GM19240 (cell line): ENCODE results near the gene TMEM201.
"Not testable (repeated sequence)": the region's sequence is repeated elsewhere in the genome, so short reads cannot be mapped to it uniquely, and the experiment has no call there.

Experiments used
- DNase-seq: peaks from one replicate; pipeline ENCODE4 v3.0.0; 2011; ENCODE audit warnings: low spot score; ENCODE audit not compliant: insufficient read length

TMEM201 gene

DNA sequence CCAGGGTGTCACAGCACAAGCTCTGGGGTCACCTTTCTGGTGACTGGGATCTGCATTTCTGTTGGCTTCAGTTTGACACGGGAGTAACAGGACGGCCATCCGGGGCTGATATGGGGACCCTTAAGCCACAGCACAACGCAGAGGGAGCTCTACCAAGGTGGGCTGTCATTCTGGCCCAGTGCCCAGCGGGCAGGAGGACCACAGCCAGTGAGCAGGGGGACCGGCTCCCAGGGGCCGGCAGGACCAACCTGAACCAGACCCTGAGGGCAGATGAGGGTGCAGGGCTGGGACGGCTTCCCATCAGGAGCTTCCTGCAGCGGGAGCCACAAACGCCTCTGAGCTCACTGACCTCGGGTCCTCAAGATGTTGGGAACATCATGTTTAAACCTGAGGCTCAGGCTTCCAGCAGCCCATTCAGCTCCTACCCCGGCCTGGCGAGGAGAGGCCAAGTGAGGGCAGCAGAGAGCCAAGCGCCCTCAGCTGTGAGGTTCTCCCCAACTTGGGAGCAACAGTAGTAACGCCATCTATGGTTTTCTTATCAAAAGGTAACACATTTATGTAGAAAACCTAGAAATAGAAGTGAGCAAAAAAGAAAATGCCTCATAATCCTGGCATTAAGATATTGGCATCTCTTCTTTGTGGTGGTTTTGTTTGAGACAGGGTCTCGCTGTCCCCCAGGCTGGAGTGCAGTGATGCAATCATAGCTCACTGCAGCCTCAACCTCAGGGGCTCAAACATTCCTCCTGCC is 26.8 kb downstream of the TMEM201 start:
- peak; percentile 69 for DNase-seq

GRCh38 chr1:9618909-9619679 is 30.4 kb downstream of the TMEM201 start:
- DNase-seq = no peak

DNA sequence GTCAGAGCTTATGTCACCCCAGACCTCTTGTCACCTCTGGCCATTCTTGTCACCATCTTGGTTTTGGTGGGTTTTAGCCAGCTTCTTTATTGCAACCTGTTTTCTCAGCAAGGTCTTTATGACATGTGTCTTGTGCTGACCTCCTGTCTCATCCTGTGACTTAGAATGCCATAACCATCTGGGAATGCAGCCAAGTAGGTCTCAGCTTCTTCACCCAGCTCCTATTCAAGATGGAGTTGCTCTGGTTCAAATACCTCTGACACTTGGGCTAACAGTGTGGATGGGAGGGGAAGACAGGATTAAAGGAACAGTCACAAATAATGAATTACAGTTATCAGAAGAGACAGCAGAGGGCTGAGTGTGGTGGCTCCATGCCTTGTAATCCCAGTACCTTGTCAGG is 32.3 kb downstream of the TMEM201 start:
- DNase-seq = no peak

DNA sequence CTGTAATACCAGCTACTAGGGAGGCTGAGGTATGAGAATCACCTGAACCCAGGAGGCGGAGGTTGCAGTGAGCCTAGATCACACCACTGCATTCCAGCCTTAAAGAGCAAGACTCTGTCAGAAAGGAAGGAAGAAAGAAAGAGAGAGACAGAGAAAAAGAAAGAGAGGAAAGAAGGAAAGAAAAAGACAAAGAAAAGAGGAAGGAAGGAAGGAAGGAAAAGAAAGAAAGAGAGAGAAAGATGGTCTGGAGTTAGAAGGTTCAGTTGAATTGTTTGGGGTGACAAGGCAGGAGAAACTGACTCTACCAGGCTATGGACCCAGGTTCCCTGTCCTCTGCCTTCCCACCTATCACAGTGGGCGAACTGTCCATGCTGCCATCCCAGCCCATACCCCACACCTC is 35.4 kb downstream of the TMEM201 start:
- no peak for DNase-seq

GRCh38 chr1:9625030-9625429 is 36.3 kb downstream of the TMEM201 start:
- not testable (repeated sequence) for DNase-seq

- peak; percentile 61 for DNase-seq
Observed at GRCh38 chr1:9626201-9626608, 37.5 kb downstream of the TMEM201 start.

- no peak for DNase-seq
Observed at GRCh38 chr1:9628541-9629444, 40.1 kb downstream of the TMEM201 start.

GRCh38 chr1:9629445-9630201 is 40.9 kb downstream of the TMEM201 start:
- peak; percentile 46 for DNase-seq

DNA sequence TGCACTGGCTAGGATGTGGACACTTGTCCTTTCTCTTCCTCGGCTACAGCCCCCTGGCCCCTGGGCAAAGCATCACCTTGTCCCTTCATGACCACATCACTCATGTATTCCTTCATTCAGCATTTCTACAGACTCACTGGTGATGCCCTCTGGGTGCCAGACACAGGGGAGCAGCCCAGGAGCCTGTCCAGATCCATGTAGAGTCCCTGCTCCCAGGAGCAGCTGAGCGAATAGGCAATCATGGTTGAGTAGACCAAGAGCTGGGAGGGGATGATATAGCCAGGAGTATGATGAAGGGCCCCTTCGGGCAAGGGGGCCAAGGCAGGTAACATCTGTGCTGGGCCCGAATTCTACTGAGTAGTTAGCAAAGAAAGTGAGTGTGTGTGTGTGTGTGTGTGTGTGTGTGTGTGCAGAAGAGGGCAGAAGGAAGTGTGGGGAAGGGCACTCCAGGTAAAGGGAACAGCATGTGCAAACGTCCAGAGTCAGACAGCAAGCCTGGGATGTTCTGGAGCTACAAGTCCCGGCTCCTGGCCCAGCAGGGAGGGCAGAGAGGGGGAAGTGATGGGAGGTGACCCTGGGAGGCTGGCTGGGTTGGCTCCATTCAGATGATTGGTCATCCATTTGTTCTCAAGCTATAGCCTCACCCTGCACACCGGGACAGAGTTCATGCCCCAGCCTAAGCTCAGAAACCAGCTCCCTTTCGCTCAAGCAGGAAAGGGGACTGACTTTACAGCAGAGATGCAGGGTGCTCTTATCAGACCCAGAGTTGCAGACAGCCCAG is 41.8 kb downstream of the TMEM201 start:
- no peak for DNase-seq

GRCh38 chr1:9631613-9632012 is 42.9 kb downstream of the TMEM201 start:
- DNase-seq = no peak

DNA sequence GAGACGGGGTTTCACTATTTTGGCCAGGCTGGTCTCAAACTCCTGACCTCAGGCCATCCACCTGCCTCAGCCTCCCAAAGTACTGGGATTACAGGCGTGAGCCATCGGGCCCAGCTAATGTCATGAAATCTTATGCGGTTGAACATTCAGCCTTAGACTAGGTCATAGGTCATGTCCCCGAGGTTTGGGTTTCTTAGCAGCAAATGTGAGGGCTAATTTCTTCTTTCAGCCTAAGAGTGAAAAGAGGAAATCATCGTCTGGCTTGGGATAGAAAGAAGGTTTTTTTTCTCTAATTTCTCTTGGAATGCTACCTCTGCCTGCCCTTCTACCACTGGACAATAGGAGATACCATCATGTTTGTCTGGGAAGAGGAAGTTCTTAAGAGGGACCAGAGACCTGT is 44.8 kb downstream of the TMEM201 start:
- no peak for DNase-seq

- DNase-seq = no peak
Observed at GRCh38 chr1:9634582-9634981, 45.9 kb downstream of the TMEM201 start.

- DNase-seq = no peak
Observed at GRCh38 chr1:9639227-9639626, 50.5 kb downstream of the TMEM201 start.

- no peak for DNase-seq
Observed at GRCh38 chr1:9643351-9644256, 54.9 kb downstream of the TMEM201 start.

DNA sequence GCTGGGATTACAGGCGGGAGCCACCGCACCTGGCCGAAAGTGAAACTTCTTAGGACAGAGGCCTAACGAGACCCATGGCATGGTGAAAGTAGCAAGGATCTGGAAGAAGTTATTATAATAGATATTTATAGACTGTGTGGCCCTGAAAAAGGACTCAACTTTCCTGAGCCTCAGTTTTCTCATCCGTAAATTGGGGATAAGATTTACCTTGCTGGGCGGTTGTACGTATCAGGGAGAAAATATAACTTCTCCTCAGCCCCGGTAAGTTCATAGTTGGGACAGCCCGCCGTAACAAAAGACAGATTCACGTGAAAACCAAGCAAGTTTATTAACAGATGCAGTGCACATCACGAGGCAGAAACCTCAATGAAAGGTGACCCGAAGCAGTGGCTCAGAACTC is 57.3 kb downstream of the TMEM201 start:
- no peak for DNase-seq

GRCh38 chr1:9648171-9648570 is 59.5 kb downstream of the TMEM201 start:
- DNase-seq = no peak

DNA sequence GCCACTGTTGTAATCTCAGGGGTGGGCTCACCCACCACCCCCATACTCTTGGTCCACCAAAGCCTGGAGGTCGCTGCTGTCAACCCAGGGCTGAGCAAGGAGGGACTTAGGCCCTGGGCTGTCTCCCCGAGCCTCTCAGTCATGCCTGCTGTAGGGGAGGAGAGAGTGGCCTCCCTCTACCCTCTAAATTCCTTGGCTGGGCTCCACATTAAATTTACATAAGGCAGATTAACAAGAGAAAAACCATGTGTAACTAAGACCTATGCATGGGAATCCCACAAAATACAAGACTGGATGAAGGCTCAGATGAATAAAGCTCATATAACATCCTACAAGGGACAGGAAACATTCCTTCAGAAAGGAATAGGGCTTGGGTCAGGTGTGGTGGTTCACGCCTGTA is 61.1 kb downstream of the TMEM201 start:
- DNase-seq = no peak

DNA sequence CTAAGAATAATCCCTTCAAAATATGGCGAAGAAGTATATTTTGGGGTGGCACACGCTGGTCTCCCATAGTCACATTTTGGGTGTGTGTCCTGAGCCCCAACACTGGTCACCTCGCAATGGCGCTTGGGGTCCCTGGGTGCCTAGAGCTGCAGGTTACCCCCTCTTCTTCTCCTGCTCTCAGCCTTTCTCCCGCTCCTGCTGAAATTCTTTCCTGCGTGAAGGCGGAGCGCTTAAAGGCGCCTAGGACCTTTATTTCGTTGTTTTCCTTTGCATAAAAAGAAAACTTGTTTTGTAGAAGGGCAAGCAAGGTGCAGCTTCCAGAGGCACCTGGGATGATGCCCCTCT is 62.5 kb downstream of the TMEM201 start:
- no peak for DNase-seq
